Measurements from ENCODE around the gene KIAA1671.

The KIAA1671 gene

GRCh38 chr22:25149014-25149413, 196.5 kb downstream of the KIAA1671 start:
- no peak for DNase-seq

GRCh38 chr22:25153961-25154666, 201.6 kb downstream of the KIAA1671 start:
- no peak for DNase-seq

- DNase-seq: no peak
These were observed 202.1 kb downstream of the KIAA1671 start for GRCh38 chr22:25154667-25154999.

GRCh38 chr22:25156736-25157135, 204.2 kb downstream of the KIAA1671 start:
- DNase-seq: no peak

GRCh38 chr22:25159028-25159427, 206.5 kb downstream of the KIAA1671 start:
- no peak for DNase-seq

GRCh38 chr22:25160120-25160996, 207.8 kb downstream of the KIAA1671 start:
- no peak for DNase-seq

GRCh38 chr22:25161017-25161915, 208.8 kb downstream of the KIAA1671 start:
- no peak for DNase-seq

- no peak for DNase-seq
These were observed 209.5 kb downstream of the KIAA1671 start for GRCh38 chr22:25161916-25162530.

GRCh38 chr22:25162561-25162960, 210.0 kb downstream of the KIAA1671 start:
- no peak for DNase-seq

GRCh38 chr22:25165785-25166184, 213.3 kb downstream of the KIAA1671 start:
- DNase-seq: no peak

GRCh38 chr22:25166266-25167040, 213.9 kb downstream of the KIAA1671 start:
- no peak for DNase-seq

GRCh38 chr22:25167082-25167481, 214.6 kb downstream of the KIAA1671 start:
- DNase-seq: no peak

GRCh38 chr22:25167834-25168601, 215.5 kb downstream of the KIAA1671 start:
- no peak for DNase-seq

GRCh38 chr22:25169278-25170031, 216.9 kb downstream of the KIAA1671 start:
- no peak for DNase-seq

GRCh38 chr22:25170426-25170980, 218.0 kb downstream of the KIAA1671 start:
- no peak for DNase-seq

GRCh38 chr22:25172153-25172552, 219.6 kb downstream of the KIAA1671 start:
- DNase-seq: no peak

GRCh38 chr22:25174156-25174887, 221.8 kb downstream of the KIAA1671 start:
- DNase-seq: no peak

- no peak for DNase-seq
These were observed 222.4 kb downstream of the KIAA1671 start for GRCh38 chr22:25174888-25175411.

GRCh38 chr22:25176175-25176574, 223.7 kb downstream of the KIAA1671 start:
- DNase-seq: no peak

All from NCI-H1092 (cell line).